ENCODE data around the gene TMC4.

GRCh38 chr19:54137699-54138488 is 35.1 kb downstream of the TMC4 start, which contains the start of gene CNOT3:
- no peak for TF ChIP-seq EZH2phosphoT487 (IDR thresholded peaks at IDR 0.05; ENCODE audit: low read depth)
- no peak for TF ChIP-seq CTCF (IDR thresholded peaks at IDR 0.05; ENCODE audit: low read depth, low read length)

Measured in OCI-LY3 (cell line).